Measurements from ENCODE around the gene KIN.

DNA sequence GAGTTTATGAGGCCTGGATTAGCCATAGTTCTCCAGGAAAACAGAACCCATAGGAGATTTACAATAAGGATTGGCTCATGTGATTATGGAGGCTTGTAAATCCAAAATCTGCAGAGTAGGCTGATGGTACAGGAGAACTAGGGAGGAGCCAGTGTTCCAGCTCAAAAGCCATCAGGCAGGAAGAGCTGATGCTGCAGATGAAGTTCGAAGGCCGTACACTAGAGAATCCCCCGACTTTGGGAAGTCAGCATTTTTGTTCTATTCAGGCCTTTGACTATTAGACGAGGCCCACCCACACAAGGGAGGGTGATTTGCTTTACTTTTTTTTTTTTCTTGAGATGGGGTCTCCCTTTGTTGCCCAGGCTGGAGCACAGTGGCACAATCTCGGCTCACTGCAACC is 37.6 kb downstream of the KIN start:
- TF ChIP-seq, protein P1, sequence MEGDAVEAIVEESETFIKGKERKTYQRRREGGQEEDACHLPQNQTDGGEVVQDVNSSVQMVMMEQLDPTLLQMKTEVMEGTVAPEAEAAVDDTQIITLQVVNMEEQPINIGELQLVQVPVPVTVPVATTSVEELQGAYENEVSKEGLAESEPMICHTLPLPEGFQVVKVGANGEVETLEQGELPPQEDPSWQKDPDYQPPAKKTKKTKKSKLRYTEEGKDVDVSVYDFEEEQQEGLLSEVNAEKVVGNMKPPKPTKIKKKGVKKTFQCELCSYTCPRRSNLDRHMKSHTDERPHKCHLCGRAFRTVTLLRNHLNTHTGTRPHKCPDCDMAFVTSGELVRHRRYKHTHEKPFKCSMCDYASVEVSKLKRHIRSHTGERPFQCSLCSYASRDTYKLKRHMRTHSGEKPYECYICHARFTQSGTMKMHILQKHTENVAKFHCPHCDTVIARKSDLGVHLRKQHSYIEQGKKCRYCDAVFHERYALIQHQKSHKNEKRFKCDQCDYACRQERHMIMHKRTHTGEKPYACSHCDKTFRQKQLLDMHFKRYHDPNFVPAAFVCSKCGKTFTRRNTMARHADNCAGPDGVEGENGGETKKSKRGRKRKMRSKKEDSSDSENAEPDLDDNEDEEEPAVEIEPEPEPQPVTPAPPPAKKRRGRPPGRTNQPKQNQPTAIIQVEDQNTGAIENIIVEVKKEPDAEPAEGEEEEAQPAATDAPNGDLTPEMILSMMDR (conservative IDR thresholded peaks at IDR 0.05; ENCODE audit: low read length): no peak
- TF ChIP-seq EZH2phosphoT487 (IDR thresholded peaks at IDR 0.05; ENCODE audit: borderline replicate concordance): no peak

All from Loucy (cell line).